Peyer's patch (tissue), 4 donors: Measurements from ENCODE around the gene N4BP2.

Experiments
- POLR2A ChIP-seq, 2 donors: fragments of 450-650 bp; IDR thresholded peaks; one replicate each; pipeline ENCODE4 v1.5.1; 2017; ENCODE audit warnings: antibody characterized with exemption in 2 of 2, mild to moderate bottlenecking in 2 of 2, moderate library complexity in 2 of 2
- TF ChIP-seq, protein P1 (sequence below), 6 experiments: fragments of 450-650 bp in 4 of 6; fragments of 200-600 bp in 2 of 6; sonication (generic) in 1 of 6; IDR thresholded peaks; one replicate each; pipeline ENCODE4 v1.5.1; 2017 to 2019; ENCODE audit warnings: antibody characterized with exemption in 6 of 6, mild to moderate bottlenecking in 3 of 6, moderate library complexity in 1 of 6

DNA sequence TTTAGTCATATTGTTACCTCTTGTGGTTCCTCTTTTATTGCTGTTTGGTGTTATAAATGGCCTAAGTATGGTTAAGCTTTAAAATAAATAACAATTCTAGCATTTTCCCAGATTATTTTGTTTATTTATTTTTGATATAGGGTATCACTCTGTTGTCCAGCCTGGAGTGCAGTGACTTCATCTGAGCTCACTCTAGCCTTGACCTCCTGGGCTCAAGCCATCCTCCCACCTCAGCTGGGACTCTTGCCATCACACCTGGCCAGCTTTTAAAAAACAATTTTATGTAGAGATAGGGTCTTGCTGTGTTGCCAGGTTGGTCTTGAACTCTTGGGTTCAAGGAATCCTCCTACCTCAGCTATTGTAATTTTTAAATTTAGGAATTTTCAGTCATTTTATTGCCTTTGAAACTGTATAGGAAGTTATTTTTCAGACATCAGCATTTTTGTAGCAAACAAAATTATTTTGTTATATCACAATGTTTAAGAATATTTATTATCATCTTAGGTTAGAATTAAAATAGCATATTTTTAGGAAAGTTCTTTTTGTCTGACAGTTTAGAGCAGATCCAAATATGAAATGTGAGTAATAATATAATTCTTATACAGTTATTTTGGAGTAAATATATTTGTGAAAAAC lies 73.9 kb downstream of the N4BP2 start:
- no peak for TF ChIP-seq POLR2A (IDR thresholded peaks at IDR 0.05)
- TF ChIP-seq, protein P1, sequence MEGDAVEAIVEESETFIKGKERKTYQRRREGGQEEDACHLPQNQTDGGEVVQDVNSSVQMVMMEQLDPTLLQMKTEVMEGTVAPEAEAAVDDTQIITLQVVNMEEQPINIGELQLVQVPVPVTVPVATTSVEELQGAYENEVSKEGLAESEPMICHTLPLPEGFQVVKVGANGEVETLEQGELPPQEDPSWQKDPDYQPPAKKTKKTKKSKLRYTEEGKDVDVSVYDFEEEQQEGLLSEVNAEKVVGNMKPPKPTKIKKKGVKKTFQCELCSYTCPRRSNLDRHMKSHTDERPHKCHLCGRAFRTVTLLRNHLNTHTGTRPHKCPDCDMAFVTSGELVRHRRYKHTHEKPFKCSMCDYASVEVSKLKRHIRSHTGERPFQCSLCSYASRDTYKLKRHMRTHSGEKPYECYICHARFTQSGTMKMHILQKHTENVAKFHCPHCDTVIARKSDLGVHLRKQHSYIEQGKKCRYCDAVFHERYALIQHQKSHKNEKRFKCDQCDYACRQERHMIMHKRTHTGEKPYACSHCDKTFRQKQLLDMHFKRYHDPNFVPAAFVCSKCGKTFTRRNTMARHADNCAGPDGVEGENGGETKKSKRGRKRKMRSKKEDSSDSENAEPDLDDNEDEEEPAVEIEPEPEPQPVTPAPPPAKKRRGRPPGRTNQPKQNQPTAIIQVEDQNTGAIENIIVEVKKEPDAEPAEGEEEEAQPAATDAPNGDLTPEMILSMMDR (IDR thresholded peaks at IDR 0.05), result no peak
